Stimulated activated CD8-positive, alpha-beta memory T cell treated with anti-CD3 and anti-CD28 coated beads, Interleukin-15, amount 100 ng/mL, for 4 hours (primary cell): ENCODE results near the gene GLG1.
"Not testable (repeated sequence)": the region's sequence is repeated elsewhere in the genome, so short reads cannot be mapped to it uniquely, and the experiment has no call there.

Experiments
- DNase-seq, 2 donors: peaks; one replicate each; pipeline ENCODE4 v3.0.0-alpha.2; 2020; ENCODE audit warnings: low read depth in 2 of 2

The GLG1 gene

GRCh38 chr16:74409185-74409981 is 197.5 kb downstream of the GLG1 start:
- not testable (repeated sequence) for DNase-seq

- not testable (repeated sequence) for DNase-seq
These were observed 199.6 kb downstream of the GLG1 start for GRCh38 chr16:74407362-74407705.

DNA sequence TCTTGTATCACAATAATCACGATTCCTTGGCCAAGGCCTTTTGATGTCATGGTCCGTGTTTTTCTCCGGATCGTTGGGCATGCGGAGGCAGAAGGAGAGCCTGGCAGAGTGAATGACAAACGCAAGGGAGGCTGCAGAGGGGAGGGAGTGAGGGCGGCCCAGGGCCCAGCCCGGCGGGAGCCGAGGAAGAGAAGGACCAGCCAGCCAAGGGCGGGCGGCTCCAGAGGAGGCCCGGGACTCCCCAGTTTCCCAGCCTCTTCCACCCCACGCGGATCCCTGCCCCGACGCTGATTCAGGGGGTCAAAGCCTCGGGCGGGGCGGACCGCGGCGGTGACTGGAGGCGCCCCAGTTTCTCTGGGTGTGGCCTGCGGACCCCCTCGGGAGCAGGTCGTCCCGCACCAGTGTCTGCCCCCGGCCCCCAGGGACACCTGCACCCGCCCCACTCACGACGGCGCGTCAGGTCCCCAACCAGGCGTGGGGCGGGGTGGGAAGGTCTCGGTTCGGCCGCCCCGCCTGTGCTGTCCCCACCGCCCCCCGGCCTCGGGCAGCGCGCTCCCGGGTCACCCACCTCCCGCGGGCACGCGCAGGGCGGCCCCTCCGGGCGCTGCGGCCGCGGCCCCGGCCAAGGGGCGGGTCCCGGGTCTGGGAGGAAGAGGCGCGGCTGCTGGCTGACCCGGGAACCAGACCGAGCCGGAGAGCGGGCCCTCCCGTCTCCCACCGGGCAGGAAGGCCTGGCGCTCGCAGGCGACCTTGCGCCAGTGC is 200.1 kb downstream of the GLG1 start:
- DNase-seq: not testable (repeated sequence)

DNA sequence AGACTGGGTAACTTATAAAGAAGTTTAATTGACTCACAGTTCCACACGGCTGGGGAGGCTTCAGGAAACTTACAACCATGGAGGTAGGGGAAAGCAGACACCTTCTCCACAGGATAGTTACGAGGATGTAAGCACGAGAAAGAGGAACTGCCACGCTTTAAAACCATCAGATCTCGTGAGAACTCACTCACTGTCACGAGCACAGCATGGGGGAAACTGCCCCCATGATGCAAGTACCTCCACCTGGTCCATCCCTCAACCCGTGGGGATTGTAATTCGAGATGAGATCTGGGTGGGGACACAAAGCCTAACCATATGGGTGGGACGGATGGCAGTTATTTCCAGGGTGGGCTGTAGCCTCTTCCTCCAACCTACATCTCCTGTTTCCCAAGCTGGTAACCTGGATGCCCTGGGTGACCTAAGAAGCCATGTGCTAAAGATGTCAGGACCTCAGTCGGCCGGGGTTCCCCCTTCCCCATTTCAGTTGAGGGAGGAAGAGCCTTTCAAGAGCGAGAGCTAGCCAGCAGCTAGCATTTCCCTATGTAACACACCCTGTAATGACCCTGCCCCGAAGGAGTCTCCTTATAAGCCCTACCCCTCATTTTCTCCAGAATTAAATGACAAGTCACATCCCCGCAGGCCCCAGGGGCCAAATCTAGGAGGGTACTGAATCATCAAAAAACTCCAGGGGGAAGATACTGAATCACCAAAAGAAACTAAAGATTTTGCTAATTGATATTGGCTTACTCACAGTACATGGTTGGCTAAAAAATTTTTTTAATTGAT is 202.6 kb downstream of the GLG1 start:
- not testable (repeated sequence) for DNase-seq

DNA sequence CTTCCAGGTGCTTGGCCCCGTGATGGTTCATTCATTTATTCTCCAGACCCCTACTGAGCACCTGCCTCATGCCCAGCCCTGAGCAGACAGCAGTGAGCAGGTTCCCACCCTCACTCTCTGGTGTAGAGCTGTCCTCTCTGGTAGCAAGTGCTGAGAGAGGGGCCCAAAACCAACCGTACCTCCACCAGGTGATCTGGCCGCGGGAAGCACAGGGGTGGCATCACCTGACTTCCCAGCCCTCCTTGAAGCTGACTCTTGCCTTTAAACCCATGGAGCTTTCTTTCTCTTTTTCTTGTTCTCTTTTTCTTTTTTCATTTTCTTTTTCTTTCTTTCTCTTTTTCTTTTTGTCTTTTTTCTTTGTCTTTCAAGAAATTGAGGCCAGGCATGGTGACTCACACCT is 206.7 kb downstream of the GLG1 start:
- not testable (repeated sequence) for DNase-seq

GRCh38 chr16:74398212-74398895 is 208.6 kb downstream of the GLG1 start:
- DNase-seq: not testable (repeated sequence)
